GM18498 (cell line): ENCODE results near the gene MYH11.
"Not testable (repeated sequence)": the region's sequence is repeated elsewhere in the genome, so short reads cannot be mapped to it uniquely, and the experiment has no call there.

ENCODE experiments used
- ATAC-seq: cut with Tn5 transposase; IDR thresholded peaks from one replicate; pipeline ENCODE4 v1.9.1; 2021; ENCODE audit warnings: mild to moderate bottlenecking, moderate library complexity; ENCODE audit not compliant: unreplicated experiment

Gene MYH11

DNA sequence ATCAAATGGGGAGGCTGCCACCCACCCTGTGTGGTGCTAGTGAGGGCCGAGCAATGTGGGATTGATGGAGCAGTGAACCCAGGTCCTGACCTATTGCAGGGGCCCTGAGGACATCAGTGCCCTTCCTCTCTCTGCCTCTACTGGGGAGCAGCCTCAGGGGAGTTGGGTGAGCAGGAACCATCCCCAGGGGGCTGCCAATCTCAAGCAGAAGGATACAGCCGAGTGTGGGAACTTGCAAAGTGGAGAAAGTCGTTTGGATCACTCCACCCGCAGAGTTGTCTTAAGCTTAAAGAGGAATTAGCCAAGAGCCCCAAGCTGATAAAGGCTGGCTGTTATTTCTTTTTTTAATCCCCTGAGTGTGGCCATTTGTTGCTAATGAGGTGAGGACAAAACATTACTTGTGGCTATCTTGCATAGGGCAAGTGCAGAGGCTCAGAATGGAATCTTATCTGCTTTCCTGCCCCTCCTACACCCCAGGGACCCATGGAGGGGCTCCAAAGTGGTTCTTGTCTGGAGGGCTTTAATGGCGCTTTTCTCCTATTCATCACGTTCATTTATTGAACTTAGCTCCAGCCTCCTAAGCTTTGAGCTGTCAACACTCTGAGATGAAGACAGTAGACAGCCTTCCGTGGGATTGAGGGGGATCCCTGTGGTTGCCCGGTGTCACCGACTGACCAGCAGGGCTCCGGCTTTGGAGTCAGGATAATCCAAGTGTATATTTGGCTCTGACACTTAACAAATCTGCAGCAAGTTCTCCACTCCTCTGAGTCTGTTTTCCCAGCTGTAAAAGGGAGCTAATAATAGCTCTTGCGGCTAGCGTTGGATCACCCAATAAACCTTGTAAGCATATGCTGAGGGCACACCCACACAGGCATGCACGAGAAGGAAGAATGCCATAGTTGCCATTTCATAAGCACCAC is 45.1 kb downstream of the MYH11 start:
- no peak for ATAC-seq

DNA sequence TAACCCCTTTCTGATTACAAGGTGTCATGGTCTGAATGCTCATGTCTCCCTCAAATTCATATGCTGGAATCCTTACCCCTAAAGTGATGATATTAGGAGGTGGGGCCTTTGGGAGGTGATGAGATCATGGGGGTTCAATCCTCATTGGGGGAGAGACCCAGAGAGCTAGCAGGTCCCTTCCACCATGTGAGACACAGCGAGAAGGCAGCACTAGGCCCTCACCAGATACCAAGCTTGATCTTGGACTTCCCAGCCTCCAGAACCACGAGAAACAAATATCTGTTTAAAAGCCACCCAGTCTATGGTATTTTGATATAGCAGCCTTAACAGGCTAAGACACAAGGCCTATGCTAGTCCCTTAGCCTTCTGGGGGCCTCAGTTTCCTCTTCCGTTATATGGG is 45.9 kb downstream of the MYH11 start:
- ATAC-seq, result no peak

DNA sequence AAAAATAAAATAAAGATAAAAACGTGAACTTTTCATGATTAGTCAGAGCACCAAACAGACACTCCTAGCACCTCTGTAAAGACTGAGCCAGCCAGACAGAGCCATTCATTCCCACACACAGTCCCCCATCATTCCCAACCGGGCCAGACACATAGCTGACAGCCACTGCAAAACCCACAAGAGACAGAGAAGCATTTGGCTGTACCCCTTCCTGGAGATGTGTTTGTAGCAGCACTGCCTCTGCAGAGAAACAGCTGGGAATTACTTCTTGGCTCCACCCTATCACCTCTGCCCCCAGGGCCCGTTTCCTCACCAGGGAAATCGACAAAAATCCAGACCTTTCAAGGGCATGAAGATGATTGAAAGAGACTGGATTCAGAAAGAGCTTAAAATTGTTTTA is 46.4 kb downstream of the MYH11 start:
- ATAC-seq, result no peak

DNA sequence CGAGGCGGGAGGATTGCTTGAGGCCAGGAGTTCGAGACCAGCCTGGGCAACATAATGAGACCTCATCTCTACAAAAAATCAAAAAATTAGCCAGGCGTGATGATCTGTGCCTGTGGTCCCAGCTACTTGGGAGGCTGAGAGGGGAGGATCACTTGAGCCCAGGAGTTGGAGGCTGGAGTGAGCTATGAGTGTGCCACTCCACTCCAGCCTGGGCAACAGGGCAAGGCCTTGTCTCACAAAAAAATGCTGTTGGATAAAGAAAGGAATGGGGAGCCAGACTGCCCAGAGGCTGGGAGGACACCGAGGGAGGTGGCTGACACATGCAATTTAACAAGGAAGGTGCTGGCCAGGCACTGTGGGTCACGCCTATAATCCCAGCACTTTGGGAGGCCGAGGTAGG is 47.5 kb downstream of the MYH11 start:
- ATAC-seq, result not testable (repeated sequence)

DNA sequence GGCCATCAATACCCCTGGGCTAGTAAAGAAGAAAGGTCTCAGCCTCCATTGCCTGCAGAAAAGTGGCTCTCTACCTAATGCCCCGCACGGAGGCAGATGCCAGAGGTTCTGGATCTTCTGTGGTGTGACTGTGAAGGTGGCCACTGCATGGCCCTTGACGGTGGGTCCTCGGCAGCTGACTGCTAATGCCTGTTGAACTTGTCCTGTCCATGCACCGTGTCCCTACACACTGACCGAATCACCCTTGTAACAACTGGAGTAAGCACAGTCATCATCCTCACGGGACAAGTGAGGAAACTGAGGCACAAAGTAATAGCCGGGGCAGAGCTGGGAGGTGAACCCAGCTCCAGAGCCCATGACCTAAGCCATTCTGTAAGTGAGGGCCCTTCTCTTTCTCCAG is 48.8 kb downstream of the MYH11 start:
- no peak for ATAC-seq

DNA sequence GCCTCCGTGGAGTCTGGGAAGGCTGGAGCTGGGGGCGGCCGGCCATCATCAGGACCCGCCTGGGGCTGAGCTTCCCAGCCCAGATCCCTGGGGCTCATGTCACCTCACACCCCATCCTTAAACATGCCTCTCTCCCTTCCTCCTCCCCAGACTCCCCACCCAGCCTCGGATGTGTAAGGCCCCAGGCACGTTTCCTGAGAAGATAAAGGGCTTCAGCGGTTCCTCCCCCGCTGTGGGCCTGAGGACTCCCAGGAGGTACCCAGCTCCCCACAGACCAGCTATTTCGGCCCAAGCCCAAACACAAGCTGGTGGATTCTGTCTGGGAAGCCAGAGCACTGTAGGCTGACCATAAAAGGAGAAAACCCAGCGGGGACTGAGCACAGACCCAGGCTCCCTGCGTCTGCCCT is 49.2 kb downstream of the MYH11 start:
- ATAC-seq, result no peak

DNA sequence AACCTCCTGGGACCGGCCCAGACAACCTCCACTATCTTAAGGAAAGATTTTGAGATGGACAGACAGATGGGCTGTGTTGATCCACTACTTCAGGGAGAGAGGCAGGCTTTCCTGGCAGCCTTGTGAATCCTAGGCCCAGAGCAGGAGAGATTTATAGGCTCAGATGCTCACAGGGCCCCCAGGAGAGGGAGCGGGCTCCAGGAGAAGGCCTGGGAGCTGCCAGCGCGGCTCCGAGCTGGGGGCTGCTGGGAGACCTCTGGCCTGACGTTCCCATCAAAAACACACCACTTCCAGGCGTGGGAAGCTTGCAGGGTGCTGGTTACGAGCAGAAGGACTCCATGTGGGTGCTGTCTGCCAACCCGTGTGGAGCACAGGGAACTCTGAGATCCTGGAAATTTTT is 53.2 kb downstream of the MYH11 start:
- ATAC-seq, result no peak

DNA sequence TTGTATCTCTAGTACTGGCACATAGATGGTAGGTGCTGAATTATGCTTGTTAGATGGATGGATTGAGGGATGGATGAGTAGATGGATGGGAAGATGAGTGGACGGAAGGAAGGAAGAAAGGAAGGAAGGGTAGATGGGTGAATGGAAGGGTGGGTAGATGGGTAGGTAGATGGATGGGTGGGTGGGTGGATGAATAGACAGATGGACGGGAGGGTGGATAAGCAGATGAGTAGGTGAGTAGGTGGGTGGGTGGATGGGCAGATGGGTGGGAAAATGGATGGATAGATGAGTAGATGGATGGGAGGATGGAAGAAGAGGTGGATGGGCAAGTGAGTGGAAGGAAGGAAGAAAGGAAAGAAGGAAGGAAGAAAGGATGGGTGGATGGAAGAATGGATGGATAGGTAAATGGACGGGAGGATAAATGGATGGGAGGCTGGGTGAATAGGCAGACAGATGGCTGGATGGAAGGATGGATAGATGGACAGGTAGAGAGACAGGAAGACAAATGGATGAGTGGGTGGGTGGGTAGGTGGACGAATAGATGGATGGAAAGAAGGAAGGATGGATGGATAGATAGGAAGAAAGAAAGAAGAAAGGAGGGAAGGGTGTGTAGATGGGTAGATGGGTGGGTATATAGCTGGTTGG is 56.9 kb downstream of the MYH11 start:
- no peak for ATAC-seq

DNA sequence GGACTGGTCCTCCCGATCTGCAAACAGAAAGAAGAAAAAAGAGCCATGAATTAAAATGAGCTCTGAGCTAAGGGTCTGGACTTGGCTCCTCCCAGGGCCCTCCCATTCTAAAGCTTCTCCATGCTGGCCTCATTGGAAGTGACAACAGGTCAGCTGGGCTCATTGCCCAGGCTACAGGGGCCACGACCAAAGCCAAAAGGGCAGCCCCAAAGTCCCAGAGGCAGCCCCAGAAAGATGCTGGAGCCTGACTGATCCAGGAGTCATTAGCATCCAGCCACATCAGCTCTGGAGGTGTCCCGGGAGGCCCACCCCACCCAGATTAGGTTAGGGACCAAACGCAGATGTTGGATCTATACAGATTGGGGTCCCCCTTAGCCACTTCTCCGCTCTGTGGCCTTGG is 58.2 kb downstream of the MYH11 start:
- no peak for ATAC-seq

DNA sequence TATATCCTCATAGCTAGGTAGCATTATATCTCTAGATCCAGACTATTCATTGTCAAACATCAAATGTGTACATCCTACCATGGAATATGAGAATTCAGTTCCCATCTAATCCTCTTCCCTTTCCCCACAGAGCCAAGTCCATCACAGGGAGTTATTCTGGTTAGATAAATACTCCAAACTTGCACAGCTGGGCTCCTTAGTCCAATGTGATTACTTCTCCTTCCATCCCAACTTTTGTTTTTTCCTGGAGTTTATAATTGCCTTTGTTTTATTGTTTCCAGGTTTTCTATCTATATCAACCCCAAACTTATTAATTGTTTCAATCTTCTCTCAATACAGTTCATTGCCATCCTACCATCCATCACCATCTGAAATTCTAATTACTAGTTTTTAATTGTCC is 59.9 kb downstream of the MYH11 start:
- no peak for ATAC-seq

DNA sequence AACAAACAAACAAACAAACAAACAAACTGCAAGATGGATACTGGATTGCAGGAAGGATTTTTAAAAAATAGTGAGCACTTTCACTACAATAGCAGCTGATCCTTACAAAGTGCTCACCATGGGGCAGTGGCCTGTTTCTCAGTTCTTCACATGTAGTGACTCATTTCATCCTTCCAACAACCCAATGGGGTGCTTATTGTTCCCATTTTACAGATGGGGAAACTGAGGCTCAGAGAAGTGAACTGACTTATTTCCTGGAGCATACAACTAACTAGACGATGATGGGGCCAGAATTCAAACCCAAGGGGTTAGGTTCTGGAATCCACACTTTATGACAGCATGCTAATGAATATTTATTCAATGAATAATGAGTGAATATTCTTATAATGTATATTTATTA is 61.2 kb downstream of the MYH11 start:
- no peak for ATAC-seq

DNA sequence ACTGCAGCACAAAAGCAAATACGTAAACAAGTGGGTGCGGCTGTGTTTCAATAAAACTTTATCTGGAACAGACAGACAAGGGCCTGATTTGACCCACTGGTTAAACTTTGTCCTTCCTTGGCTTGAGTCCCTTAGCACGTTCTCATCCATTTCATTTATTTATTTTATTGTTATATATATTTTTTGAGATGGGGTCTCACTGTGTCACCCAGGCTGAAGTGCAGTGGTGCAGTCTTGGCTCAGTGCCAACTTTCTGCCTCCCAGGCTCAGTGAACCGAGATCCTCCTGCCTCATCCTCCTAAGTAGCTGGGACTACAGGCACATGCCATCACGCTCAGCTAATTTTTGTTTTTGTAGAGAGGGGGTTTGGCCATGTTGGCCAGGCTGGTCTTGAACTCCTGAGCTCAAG is 64.3 kb downstream of the MYH11 start:
- ATAC-seq, result no peak

DNA sequence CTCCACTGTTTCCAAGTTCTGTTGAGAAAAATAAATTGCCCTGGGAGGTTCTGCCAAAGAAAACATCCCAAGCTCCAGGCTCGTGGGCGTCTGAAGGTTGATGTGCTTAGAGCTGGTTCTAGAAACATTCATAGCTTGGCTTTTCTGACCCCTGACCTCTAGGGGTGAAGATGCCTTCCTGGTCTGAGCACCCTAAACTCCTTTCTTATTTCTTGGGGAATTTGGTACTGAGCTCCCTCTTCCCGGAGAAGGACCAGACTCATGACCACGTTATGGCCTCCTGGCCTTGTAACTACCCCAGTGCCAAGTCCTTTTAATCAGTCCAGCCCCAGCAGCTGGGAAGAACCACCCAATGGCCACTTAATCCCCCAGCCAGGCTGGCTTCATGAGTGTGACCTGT is 66.4 kb downstream of the MYH11 start:
- no peak for ATAC-seq

DNA sequence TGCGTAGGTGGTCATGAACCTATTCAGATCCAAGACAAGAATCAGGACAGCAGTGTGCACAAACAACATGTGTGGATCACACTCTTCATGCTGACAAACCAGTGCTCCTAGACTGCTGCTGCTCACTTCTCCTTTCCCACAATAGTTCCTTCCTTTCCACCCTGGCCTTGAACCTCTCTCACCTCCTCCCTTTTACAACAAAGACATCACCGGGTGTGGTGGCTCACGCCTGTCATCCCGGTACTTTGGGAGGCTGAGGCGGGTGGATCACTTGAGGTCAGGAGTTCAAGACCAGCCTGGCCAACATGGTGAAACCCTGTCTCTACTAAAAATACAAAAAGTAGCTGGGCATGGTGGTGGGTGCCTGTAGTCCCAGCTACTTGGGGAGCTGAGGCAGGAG is 67.0 kb downstream of the MYH11 start:
- not testable (repeated sequence) for ATAC-seq

DNA sequence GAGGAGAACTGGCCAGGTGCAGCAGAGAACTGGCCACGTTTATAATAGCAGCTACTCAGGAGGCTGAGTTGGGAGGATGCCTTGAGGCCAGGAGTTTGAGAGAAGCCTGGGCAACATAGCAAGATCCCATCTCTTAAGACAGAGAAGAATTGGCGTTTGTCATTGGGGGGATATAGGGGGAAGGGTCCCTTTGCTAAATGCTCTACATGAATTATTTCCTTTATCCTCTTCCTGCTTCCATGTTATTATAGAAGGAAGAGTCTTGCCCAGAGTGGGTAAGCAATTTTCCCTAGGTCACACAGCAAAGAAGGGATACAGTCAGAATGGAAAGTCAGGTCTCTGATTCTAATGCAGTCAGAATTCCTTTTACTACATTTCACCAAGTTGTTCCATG is 68.0 kb downstream of the MYH11 start:
- ATAC-seq, result no peak

DNA sequence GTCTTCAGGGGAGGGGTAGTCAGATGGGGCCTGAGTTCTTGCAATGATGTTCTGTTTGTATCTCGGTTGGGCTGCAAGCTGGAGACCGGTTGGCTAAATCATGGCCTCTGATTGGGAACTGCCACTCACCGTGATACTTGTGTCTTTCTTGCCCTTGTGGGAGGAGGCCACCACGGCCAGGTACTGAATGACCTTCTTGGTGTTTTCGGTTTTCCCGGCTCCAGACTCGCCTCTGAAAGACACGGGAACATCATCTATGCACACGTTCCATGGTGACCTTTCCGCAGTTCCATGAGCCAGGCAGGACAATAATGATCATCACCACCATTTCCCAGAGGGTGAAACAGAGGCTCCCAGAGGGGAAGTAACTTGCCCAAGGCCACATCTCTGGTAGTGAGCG is 70.3 kb downstream of the MYH11 start:
- no peak for ATAC-seq

DNA sequence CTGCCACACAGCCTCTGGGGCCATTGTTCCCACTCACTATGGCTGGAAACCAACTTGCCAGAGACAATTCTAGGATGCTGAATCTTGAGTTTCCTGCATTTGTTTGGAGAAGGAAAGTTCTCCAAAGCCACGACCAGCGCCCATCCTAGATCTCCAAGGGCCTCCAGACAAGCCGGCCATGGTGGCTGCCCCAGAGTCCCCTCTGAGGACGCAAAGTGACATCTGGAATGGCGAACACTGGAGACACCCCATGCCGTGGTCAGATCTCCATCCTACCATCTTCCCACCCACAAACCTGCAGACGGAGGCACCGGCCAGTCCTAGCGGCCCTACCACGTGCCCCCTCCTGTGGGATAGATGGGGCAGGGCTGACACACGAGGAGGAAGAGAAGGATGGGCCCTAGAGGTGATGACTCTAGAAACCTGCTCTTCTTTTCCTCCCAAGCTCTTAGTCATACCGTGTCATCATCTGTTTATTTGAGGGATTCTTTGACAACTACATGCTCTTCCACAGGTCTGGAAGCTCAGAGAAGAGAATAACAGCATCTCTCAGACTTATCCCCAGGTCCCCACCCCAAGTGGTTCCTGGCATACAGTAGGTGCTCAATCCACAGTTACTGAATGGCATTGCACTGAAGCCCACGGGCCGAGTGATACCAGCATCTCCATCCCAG is 71.3 kb downstream of the MYH11 start:
- ATAC-seq, result no peak

DNA sequence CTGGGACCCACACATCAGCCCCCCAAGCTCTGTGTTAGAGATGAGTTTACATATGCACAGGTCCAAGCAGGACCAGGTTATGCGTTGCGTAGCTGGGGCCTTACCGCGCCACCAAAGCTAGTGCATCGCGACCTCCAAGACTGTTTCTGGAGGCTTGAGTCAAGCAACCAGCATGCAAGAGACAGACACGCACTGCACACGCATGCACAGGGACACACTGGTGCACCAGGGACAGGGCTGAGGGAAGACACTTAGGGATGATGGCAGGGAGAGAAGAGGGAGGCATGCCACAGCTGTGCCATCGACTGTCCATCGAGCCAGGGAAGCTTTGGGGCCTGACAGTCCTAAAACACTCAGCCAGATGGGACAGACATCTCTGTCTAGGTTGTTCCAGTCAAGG is 72.8 kb downstream of the MYH11 start:
- no peak for ATAC-seq

DNA sequence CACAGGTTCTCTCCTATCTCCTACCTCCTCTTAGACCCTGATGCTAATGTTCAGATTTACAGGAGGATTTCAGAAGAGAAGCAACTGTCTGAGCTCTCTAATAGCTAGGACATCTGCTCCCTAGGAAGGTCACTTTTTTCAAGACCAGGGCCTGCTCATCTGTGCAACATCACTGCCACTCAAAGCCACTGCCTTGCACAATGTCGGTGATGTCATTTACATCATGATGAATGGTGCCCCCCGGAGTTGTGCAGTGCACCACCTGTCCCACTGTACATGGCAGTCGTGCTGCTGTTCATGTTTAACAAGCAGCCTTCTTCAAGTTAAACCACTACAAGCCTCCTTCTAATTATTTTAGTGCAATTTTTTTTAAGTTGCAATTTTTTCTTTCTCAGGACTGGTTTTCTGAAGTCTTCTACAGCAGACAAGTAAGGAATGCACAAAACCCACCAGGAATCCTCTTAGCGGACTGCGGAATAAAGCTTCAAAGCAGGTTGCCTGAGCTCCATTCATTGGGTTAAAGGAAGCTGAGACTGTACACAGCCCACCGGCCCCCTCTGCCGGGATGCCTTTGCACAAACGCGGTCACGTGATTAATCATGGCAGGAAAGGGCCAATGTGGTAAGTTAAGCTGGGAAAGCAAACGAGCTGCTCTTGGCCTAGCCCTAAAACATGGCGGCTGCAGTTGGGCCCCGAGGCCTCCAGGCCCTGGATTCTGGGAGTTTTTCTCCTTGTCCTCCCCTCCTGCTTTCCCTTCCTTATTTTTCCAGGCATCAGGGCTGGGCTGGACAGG is 74.1 kb downstream of the MYH11 start:
- no peak for ATAC-seq

DNA sequence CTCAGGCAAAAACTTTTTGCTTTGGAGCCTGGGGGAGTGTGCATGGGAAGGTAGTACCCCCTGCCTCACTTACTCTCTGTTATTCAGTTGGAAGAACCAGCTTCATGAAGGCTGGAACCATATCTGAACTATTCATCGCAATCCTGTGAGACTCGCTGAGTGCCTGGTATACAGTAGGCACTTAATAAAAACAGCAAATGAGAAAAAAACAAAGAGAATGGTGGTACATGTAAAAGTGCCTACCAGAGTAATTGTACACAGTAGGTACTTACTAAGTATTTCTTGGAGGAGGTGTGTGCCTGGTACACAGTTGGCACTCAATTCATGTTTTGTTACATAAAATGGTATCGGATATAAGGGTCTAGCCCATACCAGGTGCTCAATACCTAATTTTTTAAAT is 75.2 kb downstream of the MYH11 start:
- no peak for ATAC-seq

DNA sequence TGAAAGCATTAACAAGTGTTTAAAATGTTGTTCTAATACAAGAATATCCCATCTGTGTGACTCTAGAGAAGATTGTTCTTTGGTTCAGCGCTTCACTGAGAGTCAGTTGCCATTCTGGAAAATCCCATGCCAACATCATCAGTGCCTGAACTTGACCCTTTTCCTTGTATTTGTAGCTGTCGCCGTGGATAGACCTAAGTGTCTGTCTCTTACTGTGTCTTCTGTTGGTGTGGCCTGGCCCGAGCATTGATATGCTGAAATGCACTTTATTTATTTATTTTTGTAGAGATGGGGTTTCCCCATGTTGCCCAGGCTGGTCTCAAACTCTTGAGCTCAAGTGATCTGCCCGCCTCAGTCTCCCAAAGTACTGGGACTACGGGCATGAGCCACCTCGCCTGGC is 76.0 kb downstream of the MYH11 start:
- no peak for ATAC-seq
